HG03064 (cell line): ENCODE results near the gene KIAA0232.

ENCODE experiments used
- ATAC-seq: cut with Tn5 transposase; IDR thresholded peaks from one replicate; pipeline ENCODE4 v1.9.1; 2021; ENCODE audit warnings: low read depth; ENCODE audit not compliant: unreplicated experiment

The KIAA0232 gene

DNA sequence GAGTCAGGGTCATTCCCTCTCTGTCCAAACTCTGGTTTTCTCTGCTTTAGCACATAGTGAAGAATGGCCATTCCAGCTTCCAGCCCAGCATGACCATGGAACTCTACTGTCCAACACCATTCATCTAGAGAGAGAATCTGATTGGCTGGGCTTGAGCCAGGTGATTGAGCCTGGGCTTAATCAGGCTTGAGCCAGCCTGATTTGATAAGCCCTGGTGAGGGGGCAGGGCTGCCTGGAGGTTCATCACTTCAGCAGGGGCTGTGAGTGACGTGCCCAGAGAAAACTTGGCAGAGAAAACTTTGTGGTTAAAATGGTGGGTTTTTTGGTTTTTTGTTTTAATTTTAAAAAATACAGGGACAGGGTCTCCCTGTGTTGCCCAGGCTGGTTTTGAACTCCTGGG lies 62.5 kb downstream of the KIAA0232 start:
- ATAC-seq, result no peak

- no peak for ATAC-seq
These were observed 63.0 kb downstream of the KIAA0232 start for GRCh38 chr4:6845574-6845973.

DNA sequence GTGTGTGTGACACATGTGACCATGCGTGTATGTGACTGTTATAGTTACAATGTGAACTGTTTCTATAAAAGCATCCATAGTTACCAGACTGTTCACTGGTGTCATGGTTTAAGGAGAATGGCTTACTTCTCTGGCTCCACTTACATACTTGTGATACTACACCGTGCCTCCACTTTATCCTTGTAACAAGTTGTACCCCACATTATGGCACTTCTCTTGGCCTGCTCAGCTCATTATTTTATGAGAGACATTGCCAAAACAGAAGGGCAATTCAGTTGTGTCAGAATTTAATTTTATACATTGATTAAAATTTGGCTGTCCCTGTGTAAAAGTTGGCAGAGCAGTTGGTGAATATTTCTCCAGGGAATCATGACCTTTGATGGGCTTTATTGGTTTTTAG lies 64.7 kb downstream of the KIAA0232 start:
- ATAC-seq, result no peak

DNA sequence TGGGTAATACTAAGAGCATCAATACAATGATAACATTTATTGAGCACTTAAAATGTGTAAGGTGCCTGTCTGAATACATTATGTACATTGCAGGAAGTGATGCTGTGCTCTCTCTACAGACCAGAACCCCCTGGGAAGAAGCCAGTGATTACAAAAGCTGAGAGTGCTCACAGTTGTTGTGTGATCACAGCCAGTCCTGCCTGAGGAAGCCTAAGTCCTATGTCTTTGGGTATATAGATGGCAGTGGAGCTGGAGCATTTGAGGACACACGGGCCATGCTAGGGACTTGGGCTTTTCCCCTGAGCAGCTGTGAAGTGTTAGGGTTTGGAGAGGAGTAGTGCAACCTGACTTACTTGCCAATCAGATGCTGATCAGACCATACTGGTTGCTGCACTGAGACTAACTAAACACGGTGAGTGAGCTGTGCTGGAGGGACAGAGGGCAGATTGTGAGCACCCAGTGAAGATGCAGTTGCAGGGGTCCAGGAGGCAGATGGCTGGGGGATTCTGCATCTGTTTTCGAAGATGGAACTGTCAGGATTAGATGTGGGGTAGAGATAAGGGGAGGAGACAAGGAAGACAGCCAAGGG lies 66.3 kb downstream of the KIAA0232 start:
- no peak for ATAC-seq

GRCh38 chr4:6849691-6850090 lies 67.2 kb downstream of the KIAA0232 start:
- ATAC-seq, result no peak

GRCh38 chr4:6851431-6851830 lies 68.9 kb downstream of the KIAA0232 start:
- no peak for ATAC-seq

DNA sequence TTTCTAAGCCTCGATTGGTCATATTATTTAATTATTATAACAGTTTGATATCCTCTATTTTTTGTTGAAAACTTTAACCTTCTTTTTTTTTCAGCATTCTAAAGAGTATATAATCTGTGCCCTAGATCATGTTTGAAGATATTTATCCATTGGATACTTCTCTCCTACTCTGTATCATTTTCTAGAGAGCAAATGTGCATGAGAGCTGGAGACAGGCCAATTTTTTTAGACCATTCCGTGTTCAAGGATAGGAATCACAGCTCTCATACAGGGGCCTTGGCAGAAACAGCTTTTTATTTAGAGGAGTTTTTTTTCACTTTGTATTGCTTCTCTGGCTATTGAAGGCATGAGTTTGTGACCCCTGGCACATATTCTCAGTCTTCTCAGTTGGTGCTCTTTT lies 69.4 kb downstream of the KIAA0232 start:
- ATAC-seq, result no peak

- ATAC-seq, result no peak
These were observed 70.1 kb downstream of the KIAA0232 start for GRCh38 chr4:6852582-6852981.

DNA sequence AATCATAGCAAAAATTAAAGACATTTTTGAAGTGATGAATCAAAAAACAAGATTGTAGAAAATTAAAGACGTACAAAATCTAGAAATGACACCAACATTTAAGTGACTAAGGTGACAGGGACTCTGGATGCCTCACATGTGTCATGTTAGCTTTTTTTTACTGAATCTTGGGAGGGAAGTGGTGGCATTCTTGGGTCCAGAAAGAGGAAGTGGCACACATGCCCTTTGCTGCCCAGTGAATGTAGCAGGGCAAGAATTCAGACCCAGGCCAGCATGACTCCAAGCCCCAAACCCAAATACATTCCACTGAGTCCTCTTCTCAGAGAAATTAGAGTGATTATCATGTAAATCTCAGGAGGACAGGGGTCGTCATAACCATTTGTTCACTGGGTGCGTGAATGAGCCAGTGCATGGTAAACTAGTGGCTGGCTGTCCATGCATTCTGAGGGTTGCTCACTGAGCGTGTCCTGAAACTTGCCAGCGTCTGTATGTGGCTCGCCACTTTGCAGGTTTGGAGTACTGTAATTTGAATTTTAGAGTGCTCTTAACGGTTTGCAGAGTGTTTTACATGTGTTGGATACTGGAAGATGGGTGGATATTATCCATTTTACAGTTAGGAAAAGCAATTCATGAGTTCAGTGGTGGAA lies 71.7 kb downstream of the KIAA0232 start:
- no peak for ATAC-seq

GRCh38 chr4:6855692-6856297 lies 73.3 kb downstream of the KIAA0232 start:
- ATAC-seq, result peak; percentile 90

GRCh38 chr4:6856391-6856790 lies 73.9 kb downstream of the KIAA0232 start:
- no peak for ATAC-seq

GRCh38 chr4:6857009-6857882 lies 74.7 kb downstream of the KIAA0232 start:
- ATAC-seq, result no peak

GRCh38 chr4:6858997-6859396 lies 76.5 kb downstream of the KIAA0232 start:
- no peak for ATAC-seq

GRCh38 chr4:6859543-6859942 lies 77.0 kb downstream of the KIAA0232 start:
- ATAC-seq, result no peak

DNA sequence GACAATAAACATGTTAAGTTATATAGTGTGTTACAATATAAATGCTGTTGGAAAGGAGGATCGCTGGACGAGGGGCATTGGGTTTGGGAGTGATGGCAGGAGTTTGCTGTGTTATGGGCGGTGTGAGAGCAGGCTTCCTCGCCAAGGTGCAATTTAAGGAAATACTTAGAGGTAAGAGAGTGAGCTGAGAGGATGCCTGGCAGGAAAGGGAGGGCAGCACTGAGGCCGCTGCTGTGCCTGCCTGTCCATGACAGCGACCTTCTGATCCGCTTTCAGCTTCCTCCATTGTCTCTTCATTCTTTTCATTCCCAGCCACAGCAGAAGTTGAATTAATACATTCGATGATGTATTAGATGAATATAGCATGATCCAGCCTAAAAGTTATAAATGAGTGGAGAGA lies 85.9 kb downstream of the KIAA0232 start:
- no peak for ATAC-seq

DNA sequence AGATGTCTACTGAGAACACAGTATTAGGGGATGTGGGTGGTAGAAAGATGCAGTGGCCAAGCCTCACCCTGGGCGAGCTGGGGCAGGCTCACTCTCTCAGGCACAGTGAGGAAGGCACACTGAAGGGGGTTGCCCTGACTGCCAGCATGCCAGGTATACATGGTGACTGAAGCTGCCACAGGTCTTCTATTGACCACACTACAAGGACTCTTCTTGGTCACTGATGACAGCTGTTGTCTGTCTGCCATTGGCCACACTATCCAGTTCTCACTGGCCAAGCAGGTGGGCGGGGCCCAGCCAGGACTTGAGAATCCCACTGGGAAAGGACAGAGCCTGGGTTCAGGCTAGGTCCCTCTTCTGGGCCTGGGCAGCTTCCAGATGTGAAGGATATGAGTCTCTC lies 87.4 kb downstream of the KIAA0232 start:
- ATAC-seq, result no peak

DNA sequence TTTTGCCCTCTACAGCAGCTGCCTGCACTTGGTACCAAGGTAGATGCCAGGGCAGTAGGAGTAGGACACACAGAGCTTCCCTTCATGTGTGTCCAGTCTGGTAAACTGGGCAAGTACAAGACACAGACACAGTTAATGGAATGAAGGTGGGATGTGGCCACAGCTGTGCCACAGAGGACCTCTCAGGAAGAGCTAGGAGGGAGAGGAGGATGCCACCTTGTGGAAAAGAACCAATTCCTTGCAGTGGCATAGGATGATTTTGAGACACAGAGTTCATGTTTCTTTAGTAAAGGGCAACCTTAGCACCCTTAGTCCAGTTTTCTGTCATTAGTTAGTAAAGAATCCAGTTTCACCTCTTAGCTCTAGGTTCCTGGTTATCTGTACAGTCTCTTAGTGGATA lies 90.8 kb downstream of the KIAA0232 start:
- ATAC-seq, result no peak

DNA sequence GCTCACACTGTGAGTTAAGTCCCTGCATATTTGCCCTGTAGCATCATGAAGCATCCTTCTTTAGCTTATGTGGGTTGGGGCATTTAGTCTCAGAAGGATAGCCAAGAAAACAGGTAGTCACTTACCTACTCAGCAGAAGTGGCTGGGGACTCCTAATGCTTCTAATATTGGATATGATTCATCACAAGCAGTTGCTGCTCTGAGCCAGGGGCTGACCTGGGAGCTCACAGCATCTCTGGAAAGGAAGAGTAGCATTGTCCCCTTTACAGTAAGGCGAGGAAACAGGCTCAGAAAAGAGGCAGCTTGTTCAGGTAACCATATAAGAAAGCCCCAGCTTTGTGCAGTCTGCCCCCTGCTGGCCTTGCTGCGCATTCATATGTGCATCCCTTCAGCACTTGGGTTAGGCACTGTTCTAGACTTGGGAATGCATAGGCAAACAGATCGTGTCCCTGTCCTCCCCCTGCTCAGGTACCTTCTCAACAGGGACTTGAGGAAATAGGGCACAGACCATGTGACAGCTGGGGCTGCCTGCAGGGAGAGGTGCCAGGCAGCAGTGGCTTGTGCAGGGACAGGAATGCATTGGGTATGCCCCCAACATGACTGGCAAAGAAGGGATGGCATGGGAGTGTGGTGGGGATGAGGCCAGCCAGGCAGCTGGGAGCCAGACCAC lies 91.4 kb downstream of the KIAA0232 start:
- ATAC-seq, result no peak

GRCh38 chr4:6874981-6875380 lies 92.5 kb downstream of the KIAA0232 start:
- no peak for ATAC-seq

DNA sequence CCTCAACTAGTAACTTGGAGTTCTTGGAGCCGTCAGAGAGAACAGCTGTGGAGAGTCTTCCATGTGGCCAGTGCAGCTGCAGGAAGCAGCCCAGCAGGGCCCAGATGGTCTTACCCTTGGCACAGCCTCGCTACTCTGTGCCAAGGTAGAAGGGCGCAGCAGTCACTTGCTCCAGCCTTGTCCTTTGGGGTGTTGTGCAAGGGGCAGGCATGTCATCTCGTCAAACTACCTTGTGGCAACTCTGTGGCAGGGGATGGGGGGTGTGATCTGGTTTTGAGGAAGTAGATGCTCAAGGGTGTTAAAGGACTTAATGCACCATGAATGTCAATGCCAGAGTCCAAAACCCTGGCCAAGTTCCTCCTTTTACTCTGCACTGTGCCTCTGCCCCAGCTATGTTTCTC lies 92.9 kb downstream of the KIAA0232 start:
- no peak for ATAC-seq

DNA sequence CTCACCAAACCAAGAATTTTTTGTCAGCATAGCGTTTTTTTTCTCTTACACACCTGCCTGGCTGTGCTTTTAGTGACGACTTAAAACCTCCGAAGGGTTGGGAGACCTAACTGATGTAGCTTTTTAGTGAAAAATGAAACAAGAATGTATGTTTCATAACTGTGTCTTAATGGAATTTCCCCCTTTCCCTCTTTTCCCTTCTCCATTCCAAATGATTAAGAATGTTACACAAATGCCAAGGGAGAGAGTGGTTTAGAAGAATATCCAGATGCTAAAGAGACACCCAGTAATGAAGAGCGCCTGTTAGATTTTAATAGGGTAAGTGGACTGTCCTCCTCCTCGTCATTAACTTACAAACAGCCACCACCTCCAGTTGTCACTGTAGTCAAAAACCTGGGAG lies 93.9 kb downstream of the KIAA0232 start:
- ATAC-seq, result no peak
